ENCODE measurements around the gene TMEM231.
"Not testable (repeated sequence)": the region's sequence is repeated elsewhere in the genome, so short reads cannot be mapped to it uniquely, and the experiment has no call there.

DNA sequence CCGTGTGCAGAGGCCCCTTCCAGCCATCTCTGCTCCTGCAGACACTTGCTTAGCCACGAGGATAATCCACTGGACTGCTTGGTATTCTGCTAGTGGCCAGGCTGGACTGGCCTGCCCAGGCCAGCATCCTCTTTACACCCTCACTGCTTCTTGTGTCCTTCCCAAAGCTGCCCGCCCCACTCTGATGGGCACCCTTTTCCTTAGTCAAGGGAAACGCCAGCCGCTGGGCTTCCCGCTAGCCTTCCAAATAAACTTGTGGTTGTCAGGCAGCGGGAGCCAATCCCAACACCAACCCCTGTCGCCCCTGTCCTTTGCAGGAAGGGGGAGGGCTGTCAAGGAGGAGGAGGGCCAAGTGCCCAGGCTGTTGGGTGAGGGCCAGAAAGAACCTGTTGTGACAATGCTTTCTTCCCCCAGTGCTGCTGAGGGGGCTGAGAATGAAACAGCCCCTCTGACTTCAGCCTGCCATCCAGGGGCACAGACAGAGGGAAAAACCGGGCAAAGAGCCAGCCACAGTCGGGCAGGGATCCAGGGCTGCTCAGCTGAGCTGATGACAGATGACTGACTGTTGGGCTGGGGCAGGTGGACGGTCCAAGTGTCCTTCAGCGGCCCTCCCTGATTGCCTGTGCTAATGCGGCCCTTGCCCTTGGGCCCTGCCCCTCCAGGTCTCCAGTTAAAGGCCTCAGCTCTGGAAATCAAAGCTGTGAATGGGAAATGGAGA, 57.3 kb downstream of the TMEM231 start:
- not testable (repeated sequence) for TF ChIP-seq CTCF (IDR thresholded peaks at IDR 0.05 in 2 of 3, conservative IDR thresholded peaks at IDR 0.05 in 1 of 3; ENCODE audit: borderline replicate concordance in 1 of 3, insufficient read depth in 1 of 3, low read depth in 2 of 3, low read length in 2 of 3); POLR2A (IDR thresholded peaks at IDR 0.05; ENCODE audit: borderline replicate concordance, extremely low read depth, insufficient read depth, insufficient read length); EZH2phosphoT487 (IDR thresholded peaks at IDR 0.05; ENCODE audit: borderline replicate concordance); EGR1 (IDR thresholded peaks at IDR 0.05; ENCODE audit: low read depth); ZNF274 (IDR thresholded peaks at IDR 0.05; ENCODE audit: low read depth, low read length); POLR2AphosphoS5 (IDR thresholded peaks at IDR 0.05; ENCODE audit: low read depth, low read length); TCF7L2 (IDR thresholded peaks at IDR 0.05; ENCODE audit: borderline replicate concordance, extremely low read depth, insufficient read depth, insufficient read length); MAX (IDR thresholded peaks at IDR 0.05); ATF3 (IDR thresholded peaks at IDR 0.05); EZH2 (IDR thresholded peaks at IDR 0.05)
